ENCODE results near the gene KRTCAP2. TPM values are rescaled to one million over a fixed set of nuclear protein-coding genes. Genes with fewer than 3 reads are reported as not detected.

Gene KRTCAP2
- total RNA-seq, 2 experiments from 2014 or later = 138 to 146 TPM

- ChIA-PET POLR2A (no interaction called here), CTCF (interaction anchor here (1.0 to 4.4 kb wide), 3 partner anchors 37 to 42 kb away, joined by 3 to 15 read pairs (median 11); no protein-coding TSS in a partner anchor)
- DNase-seq = no peak
- H3K4me1 Mint-ChIP-seq (ENCODE audit: low read depth) = peaks cover 30% of the 10 kb centered on the region
- H3K9me3 Mint-ChIP-seq = no peaks in the 10 kb centered on the region
- H3K27me3 Mint-ChIP-seq = peaks cover 25% of the 10 kb centered on the region
- H3K4me3 Mint-ChIP-seq = peak overlapping the region; percentile 64
- no peak overlapping the region for H3K27ac Mint-ChIP-seq
- H3K36me3 Mint-ChIP-seq = peaks cover 1% of the 10 kb centered on the region
- intact Hi-C loops (cut with micrococcal nuclease) = loop anchor here (2.0 kb wide), 1 partner anchor 39 kb away; no protein-coding TSS in a partner anchor
These were observed 44.9 kb downstream of the KRTCAP2 start for GRCh38 chr1:155127967-155128754.

GRCh38 chr1:155127105-155127966, 45.8 kb downstream of the KRTCAP2 start, which contains the start of gene EFNA1:
EFNA1 (plus strand) TSS chr1:155127876; CDS start chr1:155127978, 102 bp downstream.
- POLR2A ChIA-PET = no interaction called here
- Mint-ChIP-seq H3K4me3 (peak within 1 kb of the TSS; percentile 64), H3K27ac (no peak within 1 kb of the TSS), H3K9me3 (no peaks in the 10 kb centered on the region), H3K27me3 (peaks cover 25% of the 10 kb centered on the region), H3K4me1 (ENCODE audit: low read depth) (peaks cover 30% of the 10 kb centered on the region), H3K36me3 (peaks cover 1% of the 10 kb centered on the region)
- DNase-seq = peak; percentile 45
- CTCF ChIA-PET = interaction anchor here (1.0 to 4.4 kb wide), 3 partner anchors 36 to 42 kb away, joined by 3 to 15 read pairs (median 11); no protein-coding TSS in a partner anchor
- intact Hi-C loops (cut with micrococcal nuclease) = no loop called here

GRCh38 chr1:155126556-155127104, 46.5 kb downstream of the KRTCAP2 start:
- Mint-ChIP-seq H3K27ac (no peak overlapping the region), H3K4me3 (peak overlapping the region; percentile 60), H3K4me1 (ENCODE audit: low read depth) (peaks cover 30% of the 10 kb centered on the region), H3K9me3 (no peaks in the 10 kb centered on the region), H3K27me3 (peaks cover 25% of the 10 kb centered on the region), H3K36me3 (no peaks in the 10 kb centered on the region)
- peak; percentile 52 for DNase-seq
- ChIA-PET POLR2A (no interaction called here), CTCF (interaction anchor here (1.4 to 4.4 kb wide), 3 partner anchors 35 to 41 kb away, joined by 5 to 15 read pairs (median 9); no protein-coding TSS in a partner anchor)
- intact Hi-C loops (cut with micrococcal nuclease) = no loop called here

- ChIA-PET POLR2A (no interaction called here), CTCF (interaction anchor here (1.4 to 4.4 kb wide), 4 partner anchors 35 to 47 kb away, joined by 5 to 15 read pairs (median 9); partner anchors contain the start of gene KRTCAP2)
- Mint-ChIP-seq H3K9me3 (no peaks in the 10 kb centered on the region), H3K4me1 (ENCODE audit: low read depth) (peaks cover 30% of the 10 kb centered on the region), H3K36me3 (no peaks in the 10 kb centered on the region), H3K4me3 (no peak overlapping the region), H3K27me3 (peaks cover 25% of the 10 kb centered on the region), H3K27ac (no peak overlapping the region)
- DNase-seq = no peak
- intact Hi-C loops (cut with micrococcal nuclease) = no loop called here
These were observed 47.1 kb downstream of the KRTCAP2 start for GRCh38 chr1:155125946-155126555.

GRCh38 chr1:155125511-155125945, 47.6 kb downstream of the KRTCAP2 start:
- peaks cover 25% of the 10 kb centered on the region for H3K27me3 Mint-ChIP-seq
- H3K36me3 Mint-ChIP-seq = no peaks in the 10 kb centered on the region
- no peak for DNase-seq
- no peak overlapping the region for H3K27ac Mint-ChIP-seq
- no peak overlapping the region for H3K4me3 Mint-ChIP-seq
- H3K4me1 Mint-ChIP-seq (ENCODE audit: low read depth) = peaks cover 30% of the 10 kb centered on the region
- ChIA-PET POLR2A (no interaction called here), CTCF (interaction anchor here (1.4 to 4.4 kb wide), 5 partner anchors 34 to 80 kb away, joined by 4 to 15 read pairs (median 9); partner anchors contain the start of gene KRTCAP2)
- H3K9me3 Mint-ChIP-seq = no peaks in the 10 kb centered on the region
- intact Hi-C loops (cut with micrococcal nuclease) = no loop called here

- intact Hi-C loops (cut with micrococcal nuclease) = no loop called here
- no peak for DNase-seq
- Mint-ChIP-seq H3K27ac (no peak overlapping the region), H3K4me1 (ENCODE audit: low read depth) (peaks cover 29% of the 10 kb centered on the region), H3K27me3 (peaks cover 23% of the 10 kb centered on the region), H3K36me3 (no peaks in the 10 kb centered on the region), H3K4me3 (no peak overlapping the region), H3K9me3 (no peaks in the 10 kb centered on the region)
- ChIA-PET POLR2A (no interaction called here), CTCF (interaction anchor here (1.4 to 4.4 kb wide), 6 partner anchors 33 to 79 kb away, joined by 4 to 15 read pairs (median 9); partner anchors contain the start of gene KRTCAP2)
These were observed 48.3 kb downstream of the KRTCAP2 start for GRCh38 chr1:155124503-155125463.

- H3K27me3 Mint-ChIP-seq = peaks cover 20% of the 10 kb centered on the region
- CTCF ChIA-PET = interaction anchor here (1.7 to 3.0 kb wide), 3 partner anchors 32 to 78 kb away, joined by 4 to 10 read pairs (median 9); partner anchors contain the start of gene KRTCAP2
- intact Hi-C loops (cut with micrococcal nuclease) = no loop called here
- H3K36me3 Mint-ChIP-seq = no peaks in the 10 kb centered on the region
- H3K4me3 Mint-ChIP-seq = no peak overlapping the region
- POLR2A ChIA-PET = no interaction called here
- peaks cover 22% of the 10 kb centered on the region for H3K4me1 Mint-ChIP-seq (ENCODE audit: low read depth)
- no peak for DNase-seq
- H3K27ac Mint-ChIP-seq = no peak overlapping the region
- H3K9me3 Mint-ChIP-seq = no peaks in the 10 kb centered on the region
These were observed 49.3 kb downstream of the KRTCAP2 start for GRCh38 chr1:155123801-155124200.

- Mint-ChIP-seq H3K36me3 (no peaks in the 10 kb centered on the region), H3K27me3 (peaks cover 11% of the 10 kb centered on the region), H3K9me3 (no peaks in the 10 kb centered on the region), H3K4me1 (ENCODE audit: low read depth) (peaks cover 9% of the 10 kb centered on the region), H3K27ac (no peak overlapping the region), H3K4me3 (no peak overlapping the region)
- no peak for DNase-seq
- intact Hi-C loops (cut with micrococcal nuclease) = no loop called here
- ChIA-PET POLR2A (no interaction called here), CTCF (interaction anchor here (0.7 to 2.4 kb wide), 3 partner anchors 31 to 45 kb away, joined by 3 to 10 read pairs (median 3); no protein-coding TSS in a partner anchor)
These were observed 50.8 kb downstream of the KRTCAP2 start for GRCh38 chr1:155122308-155122707.

GRCh38 chr1:155121249-155121648, 51.9 kb downstream of the KRTCAP2 start:
- peaks cover 4% of the 10 kb centered on the region for H3K27me3 Mint-ChIP-seq
- intact Hi-C loops (cut with micrococcal nuclease) = no loop called here
- ChIA-PET CTCF (interaction anchor here (0.6 to 1.1 kb wide), 2 partner anchors 30 to 66 kb away, joined by 3 read pairs; no protein-coding TSS in a partner anchor), POLR2A (no interaction called here)
- no peak overlapping the region for H3K27ac Mint-ChIP-seq
- DNase-seq = no peak
- H3K9me3 Mint-ChIP-seq = no peaks in the 10 kb centered on the region
- no peak overlapping the region for H3K4me3 Mint-ChIP-seq
- no peaks in the 10 kb centered on the region for H3K36me3 Mint-ChIP-seq
- H3K4me1 Mint-ChIP-seq (ENCODE audit: low read depth) = no peaks in the 10 kb centered on the region

- Mint-ChIP-seq H3K27ac (no peak overlapping the region), H3K4me3 (no peak overlapping the region), H3K36me3 (no peaks in the 10 kb centered on the region), H3K4me1 (ENCODE audit: low read depth) (no peaks in the 10 kb centered on the region), H3K27me3 (peaks cover 2% of the 10 kb centered on the region), H3K9me3 (no peaks in the 10 kb centered on the region)
- POLR2A ChIA-PET = no interaction called here
- CTCF ChIA-PET = no interaction called here
- intact Hi-C loops (cut with micrococcal nuclease) = no loop called here
- DNase-seq = no peak
These were observed 52.9 kb downstream of the KRTCAP2 start for GRCh38 chr1:155120253-155120652.
